Activated CD4-positive, alpha-beta T cell treated with anti-CD3 and anti-CD28 coated beads, Interleukin-2, amount 50 U/mL, for 4 hours (primary cell): ENCODE results near the gene KLHDC10.
"Not testable (repeated sequence)": the region's sequence is repeated elsewhere in the genome, so short reads cannot be mapped to it uniquely, and the experiment has no call there.

ENCODE experiments used
- DNase-seq, 2 experiments: peaks; one replicate each; pipeline ENCODE4 v3.0.0-alpha.2; 2020

Gene KLHDC10

DNA sequence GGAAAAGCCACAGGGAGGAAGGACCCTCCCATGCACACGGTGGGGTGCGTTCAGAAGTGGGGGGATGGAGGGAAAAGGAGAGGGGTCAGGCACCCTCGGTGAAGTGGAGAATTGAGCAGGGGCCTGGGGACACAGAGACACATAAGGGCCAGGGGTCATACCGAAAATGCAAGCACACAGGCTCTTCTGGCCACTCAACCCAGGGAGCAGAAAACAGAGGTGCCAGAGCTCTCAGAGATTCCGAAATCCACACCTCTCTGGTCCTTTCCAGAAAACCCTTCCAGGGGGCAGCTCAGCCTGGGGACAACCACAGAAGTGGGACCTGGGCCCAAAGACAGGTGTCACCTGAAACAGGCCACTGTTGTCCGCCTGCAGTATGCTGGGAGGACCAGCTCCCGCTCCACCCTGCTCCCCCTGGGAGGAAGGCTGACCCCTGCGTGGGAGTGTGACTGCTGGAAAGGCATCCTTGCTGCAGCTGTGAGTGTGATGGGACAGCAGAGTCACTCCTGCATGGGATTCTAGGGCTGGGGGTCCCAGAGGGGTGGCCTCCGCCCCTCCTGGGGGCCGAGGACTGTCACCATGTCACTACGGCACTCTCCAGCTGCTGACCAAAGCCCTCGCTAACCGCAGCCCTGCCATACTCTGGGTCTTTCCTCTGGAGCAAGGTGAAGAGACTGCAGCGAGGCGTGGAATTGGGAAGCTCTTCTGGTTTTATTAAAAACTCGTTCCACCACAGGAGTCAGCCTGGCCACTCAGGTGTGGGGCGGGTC, 71.7 kb downstream of the KLHDC10 start:
- no peak for DNase-seq

DNA sequence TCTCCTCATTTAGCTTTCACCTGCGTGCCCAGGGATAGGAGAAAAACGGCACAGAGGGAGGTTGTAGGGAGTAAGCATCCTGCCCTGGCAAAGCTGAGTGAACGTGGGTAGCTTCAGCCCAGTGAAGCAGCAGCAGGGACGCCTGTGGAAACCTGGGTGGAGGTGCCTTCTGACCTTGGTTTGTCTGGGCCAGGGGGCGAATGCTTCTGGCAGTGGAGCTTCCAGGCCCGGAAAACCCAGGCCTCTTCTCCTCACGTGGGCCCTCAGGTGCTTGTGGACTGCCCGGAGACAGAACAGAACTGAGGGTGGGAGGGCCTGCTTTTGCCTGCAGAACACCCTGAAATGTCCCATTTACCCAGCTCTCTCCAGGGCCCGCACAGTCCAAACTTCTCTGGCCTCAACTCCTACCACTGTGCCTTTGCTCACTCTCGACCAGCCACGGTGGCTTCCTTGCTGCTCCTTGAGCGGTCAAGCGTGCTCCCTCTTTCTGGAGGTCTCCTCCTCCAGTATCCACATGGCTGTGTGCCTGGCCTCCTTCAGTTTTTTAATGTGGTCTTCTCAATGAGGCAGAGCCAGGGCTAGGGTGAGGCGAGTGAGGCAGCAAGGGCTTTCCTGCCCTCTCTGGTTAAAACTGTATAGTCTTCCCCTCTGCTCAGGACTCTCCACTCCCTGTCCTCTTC, 72.5 kb downstream of the KLHDC10 start:
- no peak for DNase-seq

DNA sequence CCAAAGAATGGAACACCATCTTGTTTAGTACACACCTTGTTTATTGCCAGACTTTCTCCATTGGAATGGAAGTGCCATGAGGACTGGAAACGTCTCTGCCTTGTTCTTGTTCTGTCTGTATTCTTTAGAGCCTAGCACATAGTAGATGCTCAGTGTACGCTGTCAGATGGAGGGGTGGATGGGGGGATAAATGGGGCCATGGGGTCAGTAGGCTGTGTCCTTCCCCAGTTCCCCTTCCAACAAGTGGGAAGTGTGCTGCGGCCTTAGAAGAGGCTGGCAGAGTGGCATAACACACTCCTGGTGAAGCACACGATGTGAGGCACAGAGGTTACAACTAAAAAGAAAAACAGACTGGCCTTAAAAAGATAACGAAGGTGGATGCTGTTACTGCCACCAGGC, 73.0 kb downstream of the KLHDC10 start:
- no peak for DNase-seq

DNA sequence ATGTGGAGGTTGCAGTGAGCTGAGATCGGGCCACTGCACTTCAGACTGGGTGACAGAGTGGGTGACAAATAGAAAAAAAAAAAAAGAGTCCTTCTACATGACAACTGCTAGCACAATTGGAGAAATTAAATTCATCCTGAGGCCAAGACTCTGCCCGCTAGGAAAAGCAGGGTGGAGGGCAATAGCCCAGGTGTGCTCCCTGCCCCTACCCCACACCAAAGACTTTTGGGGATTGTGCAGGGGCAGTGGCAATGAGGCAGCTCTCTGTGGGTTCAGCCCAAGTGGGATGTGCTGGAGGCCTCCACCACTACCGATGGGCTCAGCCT, 73.6 kb downstream of the KLHDC10 start:
- DNase-seq: no peak

DNA sequence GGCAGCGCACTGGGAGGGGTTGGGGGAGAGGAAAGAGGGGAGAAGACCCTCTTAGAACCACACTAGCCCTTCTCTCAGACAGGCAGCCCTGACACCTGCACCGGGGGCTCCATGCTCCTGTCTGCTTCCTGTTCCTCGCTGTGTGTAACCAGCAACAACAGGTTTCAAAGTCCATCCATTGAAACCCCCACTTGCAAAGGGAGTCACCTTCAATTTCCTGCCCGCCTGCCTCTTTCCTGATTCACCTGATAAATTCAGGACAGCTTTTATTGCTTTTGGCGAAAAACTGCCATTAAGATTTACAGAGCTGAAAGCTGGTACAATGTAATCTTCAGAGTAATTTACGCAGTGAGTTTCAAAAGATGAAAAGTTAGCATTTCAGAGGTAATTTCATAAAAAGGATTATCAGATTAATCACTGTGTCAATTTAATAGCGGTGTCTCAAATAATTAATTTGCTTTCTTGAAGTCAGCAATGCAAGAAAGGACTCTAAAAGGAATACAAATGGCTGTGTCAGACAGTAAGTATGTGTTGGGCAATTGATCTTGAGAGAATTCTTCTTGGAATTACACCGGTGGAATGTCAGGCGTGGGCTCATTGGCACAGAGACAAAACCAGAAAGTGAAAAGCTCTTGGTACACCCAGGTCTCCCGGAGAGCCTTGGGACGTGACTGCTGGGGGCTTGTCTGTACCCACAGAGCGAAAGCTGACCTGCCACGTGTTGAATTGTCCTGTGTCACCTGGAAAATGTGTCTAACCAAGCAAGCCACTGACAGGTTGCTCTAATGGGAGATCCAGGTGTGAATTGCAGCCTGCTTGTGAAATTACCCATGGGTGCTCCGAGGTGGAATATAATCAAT, 74.2 kb downstream of the KLHDC10 start:
- DNase-seq: no peak

DNA sequence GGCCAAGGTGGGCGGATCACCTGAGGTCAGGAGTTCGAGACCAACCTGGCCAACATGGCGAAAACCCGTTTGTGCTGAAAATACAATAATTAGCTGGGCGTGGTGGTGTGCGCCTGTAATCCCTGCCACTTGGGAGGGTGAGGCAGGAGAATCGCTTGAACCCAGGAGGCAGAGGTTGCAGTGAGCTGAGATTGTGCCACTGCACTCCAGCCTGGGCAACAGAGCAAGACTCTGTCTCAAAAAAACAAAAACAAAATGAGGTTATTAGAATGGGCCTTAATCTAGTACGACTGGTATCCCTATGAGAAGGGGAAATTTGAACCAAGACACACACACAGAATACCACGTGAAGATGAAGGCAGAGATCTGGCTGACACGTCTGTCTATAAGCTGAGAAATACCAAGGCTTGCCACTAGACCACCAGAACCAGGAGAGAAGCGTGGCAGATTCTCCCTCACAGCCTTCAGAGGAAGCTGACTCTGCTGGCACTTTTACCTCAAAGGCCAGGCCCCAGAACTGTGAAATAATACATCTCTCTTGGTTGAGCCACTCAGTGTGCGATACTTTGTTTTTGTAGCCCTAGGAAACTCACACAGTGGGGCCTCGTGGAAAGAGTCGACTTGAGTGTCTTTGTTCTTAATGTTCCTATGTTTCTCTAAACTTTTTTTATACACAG, 75.2 kb downstream of the KLHDC10 start:
- no peak for DNase-seq

DNA sequence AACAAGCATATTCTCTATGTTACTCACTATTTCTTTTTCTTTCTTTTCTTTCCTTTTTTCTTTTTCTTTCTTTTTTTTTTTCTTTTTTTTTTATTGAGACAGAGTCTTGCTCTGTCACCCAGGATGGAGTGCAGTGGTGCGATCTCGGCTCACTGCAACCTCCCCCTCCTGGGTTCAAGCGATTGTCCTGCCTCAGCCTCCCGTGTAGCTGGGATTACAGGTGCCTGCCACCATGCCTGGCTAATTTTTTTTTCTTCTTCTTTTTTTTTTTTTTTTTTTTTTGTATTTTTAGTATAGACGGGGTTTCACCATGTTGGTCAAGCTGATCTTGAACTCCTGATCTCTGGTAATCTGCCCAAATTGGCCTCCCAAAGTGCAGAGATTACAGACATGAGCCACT, 75.8 kb downstream of the KLHDC10 start:
- not testable (repeated sequence) for DNase-seq

DNA sequence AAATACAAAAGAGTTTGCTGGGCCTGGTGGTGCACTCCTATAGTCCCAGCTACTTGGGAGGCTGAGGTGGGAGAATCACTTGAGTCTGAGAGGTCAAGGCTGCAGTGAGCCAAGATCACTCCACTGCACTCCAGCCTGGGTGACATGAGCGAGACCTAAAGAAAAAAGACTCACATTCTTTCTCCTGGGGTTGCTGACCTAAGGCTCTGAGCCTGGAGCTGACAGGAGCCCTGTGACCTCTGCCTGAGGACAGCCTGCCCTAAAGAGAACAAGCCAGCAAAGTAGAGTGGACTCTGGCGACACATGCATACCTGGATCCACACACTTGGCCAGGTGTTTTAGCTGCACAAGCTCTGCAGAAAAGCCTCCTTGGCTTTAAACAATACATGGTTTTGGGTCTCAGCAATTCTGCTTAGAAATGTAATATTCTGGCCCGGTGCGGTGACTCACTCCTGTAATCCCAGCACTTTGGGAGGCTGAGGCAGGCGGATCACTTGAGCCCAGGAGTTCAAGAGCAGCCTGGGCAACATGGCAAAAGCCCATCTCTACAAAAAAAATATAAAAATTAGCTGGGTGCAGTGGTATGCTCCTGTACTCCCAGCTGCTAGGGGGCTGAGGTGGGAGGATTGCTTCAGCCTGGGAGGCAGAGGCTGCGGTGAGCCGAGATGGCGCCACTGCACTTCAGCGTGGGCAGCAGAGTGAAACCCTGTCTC, 76.5 kb downstream of the KLHDC10 start:
- DNase-seq: no peak

DNA sequence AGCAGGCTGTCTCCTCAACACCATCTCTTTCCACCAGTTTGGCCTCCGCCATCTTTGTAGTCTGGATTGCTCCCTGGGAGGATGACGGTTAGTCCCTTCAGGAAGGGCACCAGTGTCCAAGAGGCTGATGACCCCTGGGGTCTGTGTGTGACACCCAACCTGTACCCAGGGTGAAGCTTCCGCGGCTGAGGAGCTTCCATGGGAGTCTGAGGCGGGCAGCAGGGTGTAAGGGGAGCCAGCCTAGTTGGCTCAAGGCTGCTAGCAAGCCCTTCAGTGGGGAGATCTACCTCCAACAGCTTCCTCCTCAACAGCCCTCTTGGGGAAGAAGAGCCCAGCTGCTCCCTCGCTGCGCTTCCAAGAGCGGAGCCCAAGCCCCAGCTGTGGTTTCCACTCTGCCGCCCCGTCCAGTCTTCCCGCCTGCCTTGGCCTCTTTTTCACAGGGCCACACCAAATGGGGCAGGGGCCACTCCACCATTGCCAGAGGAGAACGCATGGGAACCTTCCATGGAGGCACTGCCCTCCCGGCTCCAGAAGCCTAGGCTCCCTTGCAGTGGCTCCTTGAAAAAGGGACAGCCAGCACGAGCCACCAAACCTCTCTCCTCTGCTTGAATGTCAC, 77.5 kb downstream of the KLHDC10 start:
- DNase-seq: no peak

DNA sequence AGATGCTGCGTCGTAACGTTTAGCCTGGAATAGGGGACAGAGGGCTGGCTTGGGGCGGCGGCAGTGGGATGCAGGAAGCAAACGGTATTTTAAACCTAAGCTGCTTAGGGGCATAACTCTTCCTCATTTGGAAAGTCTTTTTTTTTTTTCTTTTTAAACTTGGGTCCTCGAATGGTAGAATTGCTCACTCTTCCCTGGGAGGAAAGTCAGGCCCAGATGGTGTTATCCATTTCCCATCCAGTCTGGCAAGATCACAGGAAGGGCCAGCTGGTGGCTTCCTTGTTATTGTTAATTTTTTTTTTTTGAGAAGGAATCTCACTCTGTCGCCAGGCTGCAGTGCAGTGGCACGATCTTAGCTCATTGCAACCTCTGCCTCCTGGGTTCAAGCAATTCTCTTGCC, 78.2 kb downstream of the KLHDC10 start:
- no peak for DNase-seq

DNA sequence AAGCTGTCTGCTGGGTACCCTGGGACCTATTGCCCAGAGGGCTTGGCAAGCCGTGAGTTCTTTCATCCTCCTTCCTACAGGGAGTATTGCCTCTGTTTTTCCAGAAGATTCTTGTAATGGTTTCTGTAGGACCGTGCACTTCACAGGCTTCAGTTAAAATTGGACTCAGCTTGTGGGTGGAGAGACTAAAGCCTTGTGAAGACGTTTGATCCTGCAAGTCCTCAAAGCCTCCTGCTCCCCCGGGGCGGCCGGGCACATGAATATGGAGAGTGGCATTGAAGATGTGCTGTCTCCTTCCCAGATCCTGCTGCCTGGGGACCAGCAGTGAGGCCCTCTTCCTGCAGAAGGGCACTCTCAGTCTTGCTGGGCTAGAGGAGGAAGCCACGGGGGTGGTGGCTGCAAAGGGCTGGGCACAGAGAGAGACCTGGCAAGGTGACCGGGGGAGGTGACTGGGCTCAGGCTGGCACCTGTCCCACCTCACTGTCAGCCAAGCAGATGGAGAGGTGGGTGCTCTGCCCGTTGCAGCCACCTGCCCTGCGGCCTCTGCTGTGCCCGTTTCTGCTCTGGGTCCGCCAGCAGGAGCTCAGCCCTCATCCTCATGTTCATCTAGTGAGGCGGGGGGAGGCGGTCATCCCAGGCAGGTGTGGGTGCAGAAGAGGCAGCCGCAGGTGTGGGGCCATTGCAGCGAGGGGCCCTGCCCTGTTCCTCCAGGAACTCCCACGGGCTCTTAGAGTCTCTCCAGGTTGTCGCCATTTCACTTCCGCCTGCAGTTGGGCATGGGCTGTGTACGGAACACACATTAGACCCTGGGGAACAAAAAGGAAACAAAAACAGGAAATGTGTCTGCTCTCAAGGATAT, 79.2 kb downstream of the KLHDC10 start:
- DNase-seq: no peak

DNA sequence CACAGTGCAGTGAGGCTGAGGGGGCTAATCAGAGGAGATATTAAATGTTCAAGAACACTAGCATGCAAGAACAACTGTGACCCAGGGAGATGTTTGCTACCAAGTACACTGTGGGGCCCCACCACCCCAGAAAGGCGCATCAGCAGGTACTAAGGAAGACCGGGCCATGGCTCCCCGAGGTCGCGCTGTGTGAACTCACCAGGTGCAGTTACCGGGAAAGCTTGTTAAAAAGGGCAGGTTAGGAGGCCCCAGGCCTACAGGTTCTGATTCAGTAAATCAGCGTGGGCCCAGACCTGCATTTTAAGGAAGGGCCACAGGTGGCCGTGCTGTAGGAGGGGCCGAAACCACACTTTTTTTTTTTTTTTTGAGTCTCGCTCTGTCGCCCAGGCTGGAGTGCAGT, 80.3 kb downstream of the KLHDC10 start:
- DNase-seq: no peak

DNA sequence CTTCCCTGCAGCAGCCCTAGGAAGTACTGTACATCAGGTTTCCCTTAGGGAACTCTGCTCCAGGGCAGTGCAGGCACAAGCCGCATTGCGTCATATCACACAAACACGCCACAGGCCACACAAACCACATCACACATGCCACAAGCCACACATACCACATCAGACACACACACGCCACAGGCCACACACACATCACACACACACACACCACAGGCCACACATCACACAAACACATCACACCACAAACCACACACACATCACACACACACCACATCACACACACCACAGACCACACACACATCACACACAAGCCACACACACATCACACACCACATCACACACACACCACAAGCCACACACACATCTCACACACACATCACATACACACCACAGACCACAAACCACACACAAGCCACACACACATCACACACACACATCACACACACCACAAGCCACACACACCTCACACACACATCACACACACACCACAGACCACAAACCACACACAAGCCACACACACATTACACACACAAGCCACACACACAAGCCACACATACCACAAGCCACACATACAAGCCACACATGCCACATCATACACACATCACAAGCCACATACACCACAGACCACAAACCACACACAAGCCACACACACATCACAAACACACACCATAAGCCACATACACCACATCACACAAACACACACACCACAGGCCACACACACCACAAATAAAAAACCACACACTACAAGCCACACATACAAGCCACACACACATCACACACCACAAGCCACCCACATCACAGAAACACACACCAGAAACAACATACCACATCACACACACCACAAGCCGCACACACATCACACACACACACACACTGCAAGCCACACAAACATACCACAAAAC, 81.5 kb downstream of the KLHDC10 start:
- no peak for DNase-seq

DNA sequence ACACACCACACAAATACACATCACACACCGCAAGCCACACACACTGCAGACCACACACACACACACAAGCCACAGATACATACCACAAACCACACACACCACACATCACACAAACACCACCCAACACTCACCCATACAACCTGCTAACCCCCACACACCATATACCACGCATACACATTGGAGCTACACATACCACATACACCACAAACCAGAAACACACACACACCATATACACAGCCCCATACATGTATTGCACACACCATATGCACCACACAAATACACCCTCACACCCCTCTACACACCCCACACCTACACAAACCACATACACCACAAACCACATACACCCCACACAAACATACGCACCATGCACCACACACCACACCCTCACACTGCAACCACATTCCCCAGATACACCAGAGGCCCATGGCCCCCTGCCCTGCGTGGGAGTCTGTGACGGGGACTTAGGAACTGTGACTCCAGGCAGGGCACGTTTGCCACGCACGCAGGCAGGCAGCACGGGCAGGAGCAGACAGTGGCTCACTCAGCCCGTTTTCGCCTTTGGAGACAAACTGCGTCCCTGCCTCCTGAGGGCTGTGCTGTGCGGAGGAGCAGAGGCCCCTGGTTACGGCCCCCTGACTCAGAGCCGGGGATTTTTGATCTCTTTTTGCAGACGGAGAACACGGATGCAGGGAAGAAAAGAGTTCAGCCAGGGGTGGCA, 82.3 kb downstream of the KLHDC10 start:
- no peak for DNase-seq

DNA sequence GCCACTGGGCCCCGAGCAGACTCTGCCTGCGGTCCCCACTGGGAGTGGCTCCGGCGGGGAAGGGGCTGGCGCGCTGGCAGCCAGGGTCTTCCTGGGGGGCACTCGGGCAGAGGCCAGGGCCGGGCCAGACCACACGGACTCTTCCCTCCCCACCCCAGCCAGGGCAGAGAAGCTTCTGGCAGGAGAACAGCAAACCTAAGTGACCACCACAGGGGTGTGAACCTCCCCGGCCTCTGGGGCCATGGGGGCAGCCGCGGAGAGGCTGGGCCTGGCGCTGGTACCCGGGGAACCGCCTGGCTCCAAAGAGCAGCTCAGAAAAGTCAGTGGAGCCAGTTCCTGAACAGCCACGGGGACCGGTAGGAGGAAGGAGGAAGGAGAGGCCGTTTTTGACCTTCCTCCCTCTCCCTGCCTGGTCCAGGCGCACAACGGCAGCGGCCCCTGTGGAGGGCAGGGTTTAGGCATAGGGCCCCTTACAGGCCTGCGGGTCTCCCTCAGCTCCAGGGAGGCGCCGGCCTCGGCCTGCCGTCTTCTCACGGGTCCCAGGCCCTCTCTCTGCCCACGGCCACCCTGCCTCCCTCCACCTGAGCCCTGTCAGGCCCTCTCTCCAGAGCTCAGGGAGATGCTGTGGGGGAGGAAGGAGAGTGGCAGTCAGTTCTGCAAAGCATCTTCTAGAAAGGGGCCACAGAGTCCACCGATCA, 83.0 kb downstream of the KLHDC10 start:
- no peak for DNase-seq

DNA sequence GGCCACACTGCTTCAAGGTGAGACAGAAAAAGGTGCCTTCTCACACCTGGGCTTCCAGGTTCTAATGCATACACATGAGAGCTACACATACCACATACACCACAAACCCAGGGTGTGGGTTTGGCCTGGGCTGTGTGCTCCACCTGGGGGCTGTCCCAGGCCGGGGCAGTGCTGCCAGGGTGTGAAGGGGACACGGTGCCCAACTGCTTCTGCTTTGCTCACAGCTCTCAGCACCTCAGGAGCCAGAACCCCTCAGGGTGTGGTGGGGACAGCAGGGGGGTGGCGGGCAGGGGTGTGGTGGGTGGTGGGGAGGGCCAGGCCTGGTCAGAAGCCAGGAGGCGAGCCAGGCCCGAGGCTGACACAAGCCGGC, 83.8 kb downstream of the KLHDC10 start:
- no peak for DNase-seq

DNA sequence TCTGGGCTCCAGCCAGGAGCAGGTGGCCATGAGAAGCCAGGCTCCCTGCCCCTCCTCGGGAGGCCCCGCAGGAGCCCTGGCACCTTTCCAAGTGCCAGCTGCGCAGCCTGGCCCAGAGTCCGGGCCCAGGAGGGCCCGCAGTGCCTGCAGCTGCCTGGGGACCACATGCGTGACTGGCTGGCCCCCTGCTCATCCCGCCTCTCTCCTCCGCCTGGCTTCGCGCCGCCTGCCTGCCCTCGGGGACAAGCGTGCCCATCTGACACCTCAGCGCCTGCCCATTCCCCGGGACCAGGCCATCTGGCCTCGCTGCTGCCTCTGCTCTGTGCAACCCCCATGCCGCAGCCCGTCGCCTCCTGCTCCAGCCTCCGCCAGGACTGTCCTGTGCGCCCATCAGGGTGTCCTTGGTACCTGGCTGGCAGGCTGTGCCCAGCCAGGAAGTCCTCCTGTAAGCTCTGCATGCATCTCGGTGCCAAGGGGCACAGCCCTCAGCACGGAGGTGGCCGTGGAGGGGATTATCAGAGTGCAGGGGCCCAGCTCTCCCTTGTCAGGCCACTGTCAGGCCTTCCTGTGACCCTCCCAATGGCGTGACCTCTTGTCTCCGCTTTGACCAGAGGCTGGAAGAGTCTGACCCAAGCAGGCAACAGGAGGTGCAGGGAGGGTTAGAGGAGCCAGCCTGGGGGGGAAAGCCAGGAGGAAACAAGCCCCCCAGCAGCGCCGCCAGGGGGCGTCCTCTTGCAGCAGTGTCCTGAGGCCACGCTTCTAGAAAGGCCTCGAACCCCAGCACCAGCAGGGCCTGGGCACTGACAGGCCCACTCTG, 84.4 kb downstream of the KLHDC10 start:
- DNase-seq: no peak

DNA sequence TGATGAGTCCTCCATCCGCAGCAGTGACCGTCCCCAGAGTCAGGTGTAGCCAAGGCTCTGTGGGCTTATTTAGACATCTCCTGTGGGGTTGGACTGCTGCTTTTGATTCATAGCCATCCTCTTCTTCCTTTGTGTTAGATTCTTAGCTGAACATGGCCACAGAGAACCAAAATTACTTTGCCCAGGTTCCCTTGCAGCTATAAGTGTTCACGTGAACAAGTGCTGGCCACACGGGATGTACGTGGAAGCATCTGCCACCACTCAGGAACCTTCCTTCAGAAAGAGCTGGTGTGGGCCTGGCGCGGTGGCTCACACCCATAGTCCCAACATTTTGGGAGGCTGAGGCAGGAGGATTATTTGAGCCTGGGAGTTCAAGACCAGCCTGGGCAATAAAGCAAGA, 85.8 kb downstream of the KLHDC10 start:
- no peak for DNase-seq
